H1 (cell line): ENCODE data around the gene OMG.

Experiments used
- ATF3 ChIP-seq: IDR thresholded peaks from 2 replicates; pipeline ENCODE4 v1.6.1; 2011; ENCODE audit warnings: low read depth, mild to moderate bottlenecking, low read length; ENCODE audit not compliant: insufficient read depth
- CHD2 ChIP-seq: IDR thresholded peaks from 2 replicates; pipeline ENCODE4 v1.6.1; 2012; ENCODE audit warnings: low read length, improper control_type of control experiment
- CTCF ChIP-seq, 3 experiments: IDR thresholded peaks; 1 replicate in 2 of 3; 2 replicates in 1 of 3; pipeline versions ENCODE4 v1.5.1 to v1.6.1; 2011; ENCODE audit warnings: low read length in 3 of 3, mild to moderate bottlenecking in 3 of 3, inconsistent platforms in 2 of 3, low read depth in 1 of 3, moderate library complexity in 1 of 3; ENCODE audit not compliant: insufficient read depth in 1 of 3; ENCODE audit errors: control extremely low read depth in 1 of 3
- MAX ChIP-seq: IDR thresholded peaks from 2 replicates; pipeline ENCODE4 v1.6.1; 2012; ENCODE audit warnings: inconsistent platforms
- POLR2A ChIP-seq, 2 experiments: IDR thresholded peaks; 1 replicate in 1 of 2; 2 replicates in 1 of 2; pipeline ENCODE4 v1.6.1; 2011; ENCODE audit warnings: low read depth in 2 of 2, low read length in 2 of 2, mild to moderate bottlenecking in 2 of 2; ENCODE audit errors: control extremely low read depth in 1 of 2
- POLR2AphosphoS5 ChIP-seq: IDR thresholded peaks from 2 replicates; pipeline ENCODE4 v1.6.1; 2011; ENCODE audit warnings: low read depth, low read length
- USF2 ChIP-seq: IDR thresholded peaks from 2 replicates; pipeline ENCODE4 v1.6.1; 2011; ENCODE audit warnings: low read length, improper control_type of control experiment
- ZNF274 ChIP-seq: IDR thresholded peaks from 2 replicates; pipeline ENCODE4 v1.7.0; 2012; ENCODE audit warnings: low read length, borderline replicate concordance; ENCODE audit errors: extremely low read depth

GRCh38 chr17:31274252-31274651, 22.8 kb downstream of the OMG start:
- TF ChIP-seq ATF3 (no peak), MAX (no peak), POLR2AphosphoS5 (no peak), ZNF274 (no peak), CTCF (IDR thresholded peaks at IDR 0.05; ENCODE audit: control extremely low read depth in 1 of 3, insufficient read depth in 1 of 3, low read depth in 1 of 3, low read length in 3 of 3) (no peak), CHD2 (no peak), POLR2A (IDR thresholded peaks at IDR 0.05; ENCODE audit: control extremely low read depth in 1 of 2, low read depth in 2 of 2, low read length in 2 of 2) (no peak), USF2 (no peak)
